DMS 273 (cell line): ENCODE measurements around the gene DGCR8.

Experiments
- DNase-seq: peaks from one replicate; lab custom pipeline; 2025; ENCODE audit not compliant: unreplicated experiment; lab: John Stamatoyannopoulos, UW

The DGCR8 gene

GRCh38 chr22:20079745-20080444 lies at the start of gene DGCR8:
DGCR8 (plus strand) TSS chr22:20080241; CDS start chr22:20085964, 5,723 bp downstream.
- DNase-seq = peak; percentile 96

GRCh38 chr22:20031732-20032406 lies 48.2 kb upstream of the DGCR8 start:
- DNase-seq = no peak

GRCh38 chr22:20032407-20032991 lies 47.5 kb upstream of the DGCR8 start:
- DNase-seq = no peak

- DNase-seq = no peak
Measured at GRCh38 chr22:20033045-20033706, 46.9 kb upstream of the DGCR8 start.

GRCh38 chr22:20034143-20034542 lies 45.9 kb upstream of the DGCR8 start:
- no peak for DNase-seq

- DNase-seq = no peak
Measured at GRCh38 chr22:20035375-20036083, 44.5 kb upstream of the DGCR8 start.

- DNase-seq = no peak
Measured at GRCh38 chr22:20036084-20036482, 44.0 kb upstream of the DGCR8 start.

- no peak for DNase-seq
Measured at GRCh38 chr22:20036535-20037392, 43.3 kb upstream of the DGCR8 start.

- no peak for DNase-seq
Measured at GRCh38 chr22:20037419-20037818, 42.6 kb upstream of the DGCR8 start.

- no peak for DNase-seq
Measured at GRCh38 chr22:20038574-20038973, 41.5 kb upstream of the DGCR8 start.

GRCh38 chr22:20039683-20040325 lies 40.2 kb upstream of the DGCR8 start:
- peak; percentile 13 for DNase-seq

GRCh38 chr22:20040327-20041200 lies 39.5 kb upstream of the DGCR8 start:
- DNase-seq = no peak

GRCh38 chr22:20043057-20043996 lies 36.7 kb upstream of the DGCR8 start:
- DNase-seq = no peak

- DNase-seq = no peak
Measured at GRCh38 chr22:20043997-20044342, 36.1 kb upstream of the DGCR8 start.

GRCh38 chr22:20044495-20045151 lies 35.4 kb upstream of the DGCR8 start:
- no peak for DNase-seq

GRCh38 chr22:20046730-20047129 lies 33.3 kb upstream of the DGCR8 start:
- no peak for DNase-seq

GRCh38 chr22:20051927-20052308 lies 28.1 kb upstream of the DGCR8 start:
- DNase-seq = no peak
